HG03378 (cell line): ENCODE results near the gene KIRREL1.

Experiments used
- ATAC-seq: cut with Tn5 transposase; IDR thresholded peaks from one replicate; pipeline ENCODE4 v1.9.1; 2021; ENCODE audit warnings: mild to moderate bottlenecking, moderate library complexity; ENCODE audit not compliant: unreplicated experiment

KIRREL1 gene

GRCh38 chr1:158067662-158068061 lies 74.2 kb downstream of the KIRREL1 start:
- ATAC-seq = no peak

GRCh38 chr1:158068918-158069317 lies 75.5 kb downstream of the KIRREL1 start:
- no peak for ATAC-seq

- no peak for ATAC-seq
These were observed 77.7 kb downstream of the KIRREL1 start for GRCh38 chr1:158071138-158071537.

GRCh38 chr1:158075078-158075477 lies 81.6 kb downstream of the KIRREL1 start:
- ATAC-seq = no peak

GRCh38 chr1:158076441-158076840 lies 83.0 kb downstream of the KIRREL1 start:
- no peak for ATAC-seq

- ATAC-seq = no peak
These were observed 84.2 kb downstream of the KIRREL1 start for GRCh38 chr1:158077411-158078256.

- no peak for ATAC-seq
These were observed 85.2 kb downstream of the KIRREL1 start for GRCh38 chr1:158078569-158079080.

- ATAC-seq = no peak
These were observed 86.6 kb downstream of the KIRREL1 start for GRCh38 chr1:158080066-158080465.

GRCh38 chr1:158084336-158084735 lies 90.9 kb downstream of the KIRREL1 start:
- no peak for ATAC-seq

- ATAC-seq = no peak
These were observed 91.3 kb downstream of the KIRREL1 start for GRCh38 chr1:158084747-158085146.

GRCh38 chr1:158087320-158087927 lies 94.0 kb downstream of the KIRREL1 start:
- no peak for ATAC-seq

- no peak for ATAC-seq
These were observed 96.0 kb downstream of the KIRREL1 start for GRCh38 chr1:158089476-158089875.

GRCh38 chr1:158089925-158090637 lies 96.6 kb downstream of the KIRREL1 start:
- no peak for ATAC-seq

- ATAC-seq = no peak
These were observed 99.9 kb downstream of the KIRREL1 start for GRCh38 chr1:158093376-158093775.

GRCh38 chr1:158094571-158094970 lies 101.1 kb downstream of the KIRREL1 start:
- ATAC-seq = no peak

- no peak for ATAC-seq
These were observed 102.4 kb downstream of the KIRREL1 start for GRCh38 chr1:158095737-158096335.

GRCh38 chr1:158098256-158098655 lies 104.8 kb downstream of the KIRREL1 start:
- ATAC-seq = no peak

- ATAC-seq = no peak
These were observed 105.7 kb downstream of the KIRREL1 start for GRCh38 chr1:158099185-158099584.

GRCh38 chr1:158100498-158100897 lies 107.1 kb downstream of the KIRREL1 start:
- no peak for ATAC-seq

GRCh38 chr1:158101455-158101854 lies 108.0 kb downstream of the KIRREL1 start:
- no peak for ATAC-seq

- no peak for ATAC-seq
These were observed 108.5 kb downstream of the KIRREL1 start for GRCh38 chr1:158101927-158102326.
